ENCODE results near the gene QRICH1. TPM values are rescaled to one million over a fixed set of nuclear protein-coding genes. Genes with fewer than 3 reads are reported as not detected.
A peak's percentile ranks its signal among the peaks of the same experiment; 100 is the strongest.

Gene QRICH1
- total RNA-seq, 1 donor from 2014 or later, result 136 TPM

- H3K36me3 Mint-ChIP-seq (ENCODE audit: low read depth, unreplicated experiment), result peaks cover 21% of the 10 kb centered on the region
- H3K27ac Mint-ChIP-seq (ENCODE audit: unreplicated experiment), result peak overlapping the region; percentile 18
- peaks cover 10% of the 10 kb centered on the region for H3K4me1 Mint-ChIP-seq (ENCODE audit: unreplicated experiment)
- peak overlapping the region; percentile 67 for H3K4me3 Mint-ChIP-seq (ENCODE audit: unreplicated experiment)
- peaks cover 32% of the 10 kb centered on the region for H3K27me3 Mint-ChIP-seq (ENCODE audit: unreplicated experiment)
- DNase-seq (ENCODE audit: low spot score), result no peak
- no peak for TF ChIP-seq CTCF (IDR thresholded peaks at IDR 0.05; ENCODE audit: unreplicated experiment)
- no peaks in the 10 kb centered on the region for H3K9me3 Mint-ChIP-seq (ENCODE audit: unreplicated experiment)
Measured at GRCh38 chr3:49016414-49017228, 77.2 kb downstream of the QRICH1 start.

- Mint-ChIP-seq H3K9me3 (ENCODE audit: unreplicated experiment) (no peaks in the 10 kb centered on the region), H3K27me3 (ENCODE audit: unreplicated experiment) (peaks cover 32% of the 10 kb centered on the region), H3K4me1 (ENCODE audit: unreplicated experiment) (peaks cover 10% of the 10 kb centered on the region), H3K4me3 (ENCODE audit: unreplicated experiment) (peak overlapping the region; percentile 62), H3K27ac (ENCODE audit: unreplicated experiment) (no peak overlapping the region), H3K36me3 (ENCODE audit: low read depth, unreplicated experiment) (peaks cover 25% of the 10 kb centered on the region)
- no peak for TF ChIP-seq CTCF (IDR thresholded peaks at IDR 0.05; ENCODE audit: unreplicated experiment)
- DNase-seq (ENCODE audit: low spot score), result no peak
Measured at GRCh38 chr3:49015765-49016164, 78.1 kb downstream of the QRICH1 start.

GRCh38 chr3:49015072-49015471 lies 78.8 kb downstream of the QRICH1 start:
- Mint-ChIP-seq H3K4me3 (ENCODE audit: unreplicated experiment) (peak overlapping the region; percentile 27), H3K27me3 (ENCODE audit: unreplicated experiment) (peaks cover 31% of the 10 kb centered on the region), H3K4me1 (ENCODE audit: unreplicated experiment) (peaks cover 9% of the 10 kb centered on the region), H3K36me3 (ENCODE audit: low read depth, unreplicated experiment) (peaks cover 25% of the 10 kb centered on the region), H3K9me3 (ENCODE audit: unreplicated experiment) (no peaks in the 10 kb centered on the region), H3K27ac (ENCODE audit: unreplicated experiment) (no peak overlapping the region)
- TF ChIP-seq CTCF (IDR thresholded peaks at IDR 0.05; ENCODE audit: unreplicated experiment), result no peak
- DNase-seq (ENCODE audit: low spot score), result no peak

GRCh38 chr3:49013738-49014660 lies 79.9 kb downstream of the QRICH1 start:
- no peak overlapping the region for H3K4me3 Mint-ChIP-seq (ENCODE audit: unreplicated experiment)
- DNase-seq (ENCODE audit: low spot score), result peak; percentile 63

More at GRCh38 chr3:49013738-49014660, 79.9 kb downstream of the QRICH1 start:
- Mint-ChIP-seq H3K36me3 (ENCODE audit: low read depth, unreplicated experiment) (peaks cover 25% of the 10 kb centered on the region), H3K27ac (ENCODE audit: unreplicated experiment) (no peak overlapping the region), H3K27me3 (ENCODE audit: unreplicated experiment) (peaks cover 27% of the 10 kb centered on the region), H3K4me1 (ENCODE audit: unreplicated experiment) (peaks cover 6% of the 10 kb centered on the region), H3K9me3 (ENCODE audit: unreplicated experiment) (no peaks in the 10 kb centered on the region)
- peak; percentile 70 for TF ChIP-seq CTCF (IDR thresholded peaks at IDR 0.05; ENCODE audit: unreplicated experiment)
